ENCODE data around the gene CAMK2B.

CAMK2B gene

GRCh38 chr7:44242091-44242490 is 83.3 kb downstream of the CAMK2B start:
- Histone ChIP-seq H3K27ac (no peak overlapping the region), H3K4me3 (no peak overlapping the region)

GRCh38 chr7:44240983-44241510 is 84.3 kb downstream of the CAMK2B start:
- Histone ChIP-seq H3K27ac (no peak overlapping the region), H3K4me3 (peak overlapping the region in 1 of 7 experiments; percentile 10)

- Histone ChIP-seq H3K4me3 (no peak overlapping the region), H3K27ac (no peak overlapping the region)
Observed at GRCh38 chr7:44240376-44240775, 85.0 kb downstream of the CAMK2B start.

GRCh38 chr7:44239361-44239760 is 86.0 kb downstream of the CAMK2B start:
- H3K4me3 ChIP-seq: no peak overlapping the region
- no peak overlapping the region for H3K27ac ChIP-seq

GRCh38 chr7:44238116-44238695 is 87.2 kb downstream of the CAMK2B start:
- Histone ChIP-seq H3K4me3 (no peak overlapping the region), H3K27ac (no peak overlapping the region)

- Histone ChIP-seq H3K27ac (no peak overlapping the region), H3K4me3 (no peak overlapping the region)
Observed at GRCh38 chr7:44237696-44238095, 87.7 kb downstream of the CAMK2B start.

- Histone ChIP-seq H3K4me3 (no peak overlapping the region), H3K27ac (no peak overlapping the region)
Observed at GRCh38 chr7:44236333-44236728, 89.1 kb downstream of the CAMK2B start.

- H3K4me3 ChIP-seq: no peak overlapping the region
- no peak overlapping the region for H3K27ac ChIP-seq
Observed at GRCh38 chr7:44235582-44236332, 89.6 kb downstream of the CAMK2B start.

- H3K27ac ChIP-seq: no peak overlapping the region
- H3K4me3 ChIP-seq: no peak overlapping the region
Observed at GRCh38 chr7:44235066-44235465, 90.3 kb downstream of the CAMK2B start.

- no peak overlapping the region for H3K4me3 ChIP-seq
- no peak overlapping the region for H3K27ac ChIP-seq
Observed at GRCh38 chr7:44232901-44233715, 92.3 kb downstream of the CAMK2B start.

GRCh38 chr7:44232396-44232795 is 93.0 kb downstream of the CAMK2B start:
- H3K4me3 ChIP-seq: no peak overlapping the region
- no peak overlapping the region for H3K27ac ChIP-seq

GRCh38 chr7:44231088-44231487 is 94.3 kb downstream of the CAMK2B start:
- Histone ChIP-seq H3K4me3 (no peak overlapping the region), H3K27ac (no peak overlapping the region)

GRCh38 chr7:44230286-44230685 is 95.1 kb downstream of the CAMK2B start:
- Histone ChIP-seq H3K27ac (no peak overlapping the region), H3K4me3 (no peak overlapping the region)

- Histone ChIP-seq H3K27ac (no peak overlapping the region), H3K4me3 (no peak overlapping the region)
Observed at GRCh38 chr7:44229546-44230105, 95.8 kb downstream of the CAMK2B start.

- Histone ChIP-seq H3K27ac (no peak overlapping the region), H3K4me3 (no peak overlapping the region)
Observed at GRCh38 chr7:44228571-44229350, 96.6 kb downstream of the CAMK2B start.

GRCh38 chr7:44227911-44228310 is 97.5 kb downstream of the CAMK2B start:
- Histone ChIP-seq H3K27ac (no peak overlapping the region), H3K4me3 (no peak overlapping the region)

GRCh38 chr7:44226396-44226753 is 99.0 kb downstream of the CAMK2B start:
- H3K4me3 ChIP-seq: no peak overlapping the region
- H3K27ac ChIP-seq: no peak overlapping the region

GRCh38 chr7:44225566-44226395 is 99.6 kb downstream of the CAMK2B start:
- H3K4me3 ChIP-seq: no peak overlapping the region
- no peak overlapping the region for H3K27ac ChIP-seq
